HEK293T (cell line): Measurements from ENCODE around the gene MPV17L2.

Experiments used
- ARNT ChIP-seq: fragments of 450-650 bp; IDR thresholded peaks from 2 replicates; pipeline ENCODE4 v1.6.1; 2017; ENCODE audit warnings: mild to moderate bottlenecking
- BHLHE40 ChIP-seq: fragments of 450-650 bp; IDR thresholded peaks from 2 replicates; pipeline ENCODE4 v1.6.1; 2016; ENCODE audit warnings: mild to moderate bottlenecking, moderate library complexity, borderline replicate concordance
- ELF4 ChIP-seq: fragments of 450-650 bp; IDR thresholded peaks from 2 replicates; pipeline ENCODE4 v1.6.1; 2017; ENCODE audit warnings: antibody characterized with exemption
- FOXA1 ChIP-seq: fragments of 450-650 bp; IDR thresholded peaks from 2 replicates; pipeline ENCODE4 v1.6.1; 2016; ENCODE audit warnings: mild to moderate bottlenecking
- FOXK2 ChIP-seq: fragments of 450-650 bp; IDR thresholded peaks from 2 replicates; pipeline ENCODE4 v1.6.1; 2016; ENCODE audit warnings: mild to moderate bottlenecking
- FOXM1 ChIP-seq: fragments of 450-650 bp; IDR thresholded peaks from 2 replicates; pipeline ENCODE4 v1.6.1; 2017; ENCODE audit warnings: mild to moderate bottlenecking, borderline replicate concordance
- HDGF ChIP-seq: fragments of 450-650 bp; IDR thresholded peaks from 2 replicates; pipeline ENCODE4 v1.6.1; 2017; ENCODE audit warnings: antibody characterized with exemption, borderline replicate concordance
- LEF1 ChIP-seq: fragments of 450-650 bp; IDR thresholded peaks from 2 replicates; pipeline ENCODE4 v1.6.1; 2017; ENCODE audit warnings: mild to moderate bottlenecking, borderline replicate concordance
- SP1 ChIP-seq: fragments of 450-650 bp; IDR thresholded peaks from 2 replicates; pipeline ENCODE4 v1.6.1; 2017
- SUZ12 ChIP-seq: fragments of 450-650 bp; IDR thresholded peaks from 2 replicates; pipeline ENCODE4 v1.6.1; 2016; ENCODE audit warnings: mild to moderate bottlenecking
- TARDBP ChIP-seq: fragments of 450-650 bp; IDR thresholded peaks from 2 replicates; pipeline ENCODE4 v1.6.1; 2016
- ZNF384 ChIP-seq: fragments of 450-650 bp; IDR thresholded peaks from 2 replicates; pipeline ENCODE4 v1.6.1; 2016

DNA sequence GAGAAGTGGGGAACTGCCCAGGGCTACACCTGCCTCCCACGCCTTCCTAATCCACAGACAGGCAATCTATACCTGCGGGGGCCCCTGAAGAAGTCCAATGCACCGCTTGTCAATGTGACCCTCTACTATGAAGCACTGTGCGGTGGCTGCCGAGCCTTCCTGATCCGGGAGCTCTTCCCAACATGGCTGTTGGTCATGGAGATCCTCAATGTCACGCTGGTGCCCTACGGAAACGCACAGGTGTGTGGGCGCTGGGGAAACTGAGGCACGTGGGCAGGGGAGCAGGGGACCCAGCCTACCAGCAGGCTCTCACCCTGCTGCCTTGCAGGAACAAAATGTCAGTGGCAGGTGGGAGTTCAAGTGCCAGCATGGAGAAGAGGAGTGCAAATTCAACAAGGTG lies 18.0 kb upstream of the MPV17L2 start:
- TF ChIP-seq SP1 (no peak), SUZ12 (no peak), ZNF384 (no peak), HDGF (no peak), FOXA1 (no peak), FOXM1 (no peak), FOXK2 (no peak), LEF1 (no peak), TARDBP (no peak), ARNT (no peak), ELF4 (no peak), BHLHE40 (no peak)
